GM18867 (cell line): ENCODE data around the gene LINS1.

Experiments
- ATAC-seq: cut with Tn5 transposase; IDR thresholded peaks from one replicate; pipeline ENCODE4 v1.9.1; 2021; ENCODE audit warnings: mild to moderate bottlenecking, moderate library complexity; ENCODE audit not compliant: unreplicated experiment

The LINS1 gene, protein sequence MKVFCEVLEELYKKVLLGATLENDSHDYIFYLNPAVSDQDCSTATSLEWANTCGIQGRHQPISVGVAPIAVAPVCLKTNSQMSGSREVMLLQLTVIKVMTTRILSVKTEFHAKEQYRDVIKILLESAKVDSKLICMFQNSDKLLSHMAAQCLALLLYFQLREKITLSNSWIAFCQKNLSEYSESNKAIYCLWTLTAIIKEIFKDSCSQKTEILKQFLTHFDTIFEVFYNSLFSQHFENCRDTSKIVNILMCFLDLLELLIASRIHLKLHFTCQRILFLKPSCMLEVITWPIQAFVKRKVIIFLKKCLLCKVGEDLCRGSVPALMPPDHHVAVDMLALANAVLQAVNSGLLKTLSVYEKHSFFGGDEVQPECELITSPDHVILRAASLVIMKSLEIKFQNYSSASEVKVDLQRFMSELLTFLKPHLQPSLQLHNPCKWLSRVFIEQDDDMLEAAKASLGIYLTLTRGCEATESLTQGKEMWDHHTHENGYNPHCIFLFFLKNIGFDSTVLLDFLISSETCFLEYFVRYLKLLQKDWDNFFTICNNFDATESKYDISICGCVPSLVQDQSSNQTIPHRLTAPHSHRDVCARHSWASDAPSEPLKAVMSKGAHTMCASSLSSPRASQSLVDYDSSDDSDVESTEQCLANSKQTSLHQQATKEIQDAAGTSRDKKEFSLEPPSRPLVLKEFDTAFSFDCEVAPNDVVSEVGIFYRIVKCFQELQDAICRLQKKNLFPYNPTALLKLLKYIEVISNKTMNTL

DNA sequence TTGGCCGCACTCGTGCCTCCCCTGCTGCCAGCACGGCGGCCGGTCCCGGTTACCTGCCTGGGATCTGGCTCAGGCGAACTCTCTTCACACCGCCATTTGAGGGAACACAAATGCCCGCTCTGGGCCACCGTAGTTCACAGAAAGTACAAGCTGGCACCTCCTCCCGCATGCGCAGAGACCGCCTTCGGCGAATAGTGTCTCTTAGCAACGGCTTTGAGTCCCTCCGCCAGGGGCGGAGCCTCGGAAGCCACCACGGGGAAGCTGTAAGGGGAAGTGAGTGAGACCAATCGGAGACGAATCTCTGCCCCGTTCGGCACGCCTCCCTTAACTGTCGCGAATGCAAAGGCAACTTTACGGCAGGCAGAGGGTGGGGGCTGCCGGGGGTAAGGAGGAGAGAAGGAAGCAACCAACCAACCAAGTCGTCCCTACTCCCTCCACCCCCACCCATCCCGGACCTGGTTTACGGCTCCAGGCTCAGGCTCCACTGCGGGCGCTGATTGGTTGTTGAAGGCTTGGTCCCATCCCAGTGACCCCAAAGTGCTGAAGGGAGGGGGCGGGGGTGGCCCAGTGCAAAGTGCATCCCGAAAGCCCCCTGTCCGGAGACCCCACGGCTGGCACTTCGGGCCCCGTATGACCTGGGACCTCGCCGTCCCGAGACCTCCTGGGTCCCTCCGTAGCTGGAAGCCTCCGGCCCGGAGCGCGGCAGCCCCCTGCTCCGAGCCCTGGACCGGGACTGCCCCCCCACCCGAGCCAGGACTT, at the start of gene LINS1, which contains the start of gene ASB7:
Gene LINS1, minus strand, starts transcription at position 121 of the 759 bp plus-strand sequence. CDS start 21,342 bp downstream, outside the sequence.
Gene ASB7, plus strand, starts transcription at position 526 of the 759 bp plus-strand sequence. CDS start 9,628 bp downstream, outside the sequence.
- ATAC-seq, result peak; percentile 84

DNA sequence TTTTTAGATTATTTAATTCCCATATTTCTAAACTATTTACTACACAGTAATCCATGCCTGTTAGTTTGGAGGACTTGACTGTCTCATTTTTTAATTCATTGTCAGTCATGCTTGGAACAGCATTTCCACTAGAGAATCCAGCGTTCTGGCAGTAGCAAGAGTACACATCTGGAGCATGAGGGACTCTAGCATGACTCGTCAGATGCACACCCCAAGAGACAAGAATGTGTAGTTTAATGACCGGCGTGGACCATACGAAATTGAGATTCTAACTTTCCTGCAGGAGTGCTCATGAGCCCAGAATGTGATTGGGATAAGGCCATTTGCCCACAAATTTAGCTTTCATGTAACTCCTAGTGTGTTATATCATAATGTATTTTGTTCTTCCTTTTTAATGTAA, 49.3 kb upstream of the LINS1 start:
- no peak for ATAC-seq

GRCh38 chr15:100650685-100651084, 48.7 kb upstream of the LINS1 start:
- no peak for ATAC-seq

DNA sequence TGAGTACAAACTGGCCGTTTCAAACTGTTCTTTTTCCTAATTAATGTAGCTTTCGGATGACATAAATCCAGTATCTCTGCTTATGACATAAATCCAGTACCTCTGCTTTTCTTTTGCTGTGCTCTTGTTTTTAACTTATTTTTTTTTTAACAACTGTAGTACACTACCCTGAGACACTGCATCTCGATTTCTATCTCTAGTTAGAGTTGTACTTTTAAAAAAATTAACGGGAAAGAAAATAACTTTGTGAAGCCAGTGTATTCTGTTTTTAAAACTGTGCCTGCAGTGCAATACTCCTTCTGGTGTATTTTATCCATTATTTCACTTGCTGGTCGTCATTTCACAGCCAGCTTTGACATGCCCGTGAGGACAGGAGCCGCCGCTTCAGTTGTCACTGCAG, 47.0 kb upstream of the LINS1 start:
- ATAC-seq, result no peak

- ATAC-seq, result no peak
These were observed 43.7 kb upstream of the LINS1 start for GRCh38 chr15:100645671-100646070.

GRCh38 chr15:100642950-100643338, 41.0 kb upstream of the LINS1 start:
- ATAC-seq, result no peak

- ATAC-seq, result no peak
These were observed 40.4 kb upstream of the LINS1 start for GRCh38 chr15:100642213-100642949.

- ATAC-seq, result no peak
These were observed 36.3 kb upstream of the LINS1 start for GRCh38 chr15:100638177-100638730.

- no peak for ATAC-seq
These were observed 33.6 kb upstream of the LINS1 start for GRCh38 chr15:100635406-100636071.

GRCh38 chr15:100633763-100634075, 31.7 kb upstream of the LINS1 start:
- no peak for ATAC-seq

- no peak for ATAC-seq
These were observed 29.8 kb upstream of the LINS1 start for GRCh38 chr15:100631831-100632230.

- no peak for ATAC-seq
These were observed 26.8 kb upstream of the LINS1 start for GRCh38 chr15:100628746-100629145.

- ATAC-seq, result peak; percentile 85
These were observed 25.9 kb upstream of the LINS1 start for GRCh38 chr15:100627789-100628395.

DNA sequence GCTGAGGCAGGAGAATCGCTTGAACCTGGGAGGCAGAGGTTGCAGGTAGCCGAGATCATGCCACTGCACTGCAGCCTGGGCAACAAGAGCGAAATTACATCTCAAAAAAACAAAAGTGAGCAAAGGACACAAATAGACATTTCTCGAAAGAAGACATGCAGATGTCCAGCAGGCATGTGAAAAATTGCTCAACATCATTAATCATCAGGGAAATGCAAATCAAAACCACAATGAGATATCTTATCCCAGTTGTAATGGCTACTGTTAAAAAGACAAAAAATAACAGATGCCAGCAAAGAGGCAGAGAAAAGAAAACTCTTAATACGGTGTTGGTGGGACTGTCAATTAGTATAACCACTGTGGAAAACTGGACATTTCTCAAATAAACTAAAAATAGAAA, 21.3 kb upstream of the LINS1 start:
- no peak for ATAC-seq

GRCh38 chr15:100616700-100617099, 14.7 kb upstream of the LINS1 start:
- ATAC-seq, result no peak

GRCh38 chr15:100615801-100616200, 13.8 kb upstream of the LINS1 start:
- ATAC-seq, result no peak

DNA sequence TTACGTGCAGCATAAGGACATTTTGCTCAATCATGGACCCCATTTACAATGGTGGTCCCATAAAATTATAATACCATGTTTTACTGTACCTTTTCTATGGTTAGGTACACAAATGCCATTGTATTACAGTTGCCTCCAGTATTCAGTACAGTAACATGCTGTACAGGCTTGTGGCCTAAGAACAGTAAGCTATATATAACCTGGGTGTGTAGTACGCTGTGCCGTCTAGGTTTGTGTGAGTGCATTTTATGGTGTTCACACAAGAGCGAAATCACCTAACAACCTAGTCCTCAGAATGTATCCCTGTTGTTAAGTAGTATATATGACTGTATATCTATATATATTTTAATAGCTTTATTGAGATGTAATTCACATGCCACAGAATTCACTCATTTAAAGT, 12.9 kb upstream of the LINS1 start:
- ATAC-seq, result no peak

DNA sequence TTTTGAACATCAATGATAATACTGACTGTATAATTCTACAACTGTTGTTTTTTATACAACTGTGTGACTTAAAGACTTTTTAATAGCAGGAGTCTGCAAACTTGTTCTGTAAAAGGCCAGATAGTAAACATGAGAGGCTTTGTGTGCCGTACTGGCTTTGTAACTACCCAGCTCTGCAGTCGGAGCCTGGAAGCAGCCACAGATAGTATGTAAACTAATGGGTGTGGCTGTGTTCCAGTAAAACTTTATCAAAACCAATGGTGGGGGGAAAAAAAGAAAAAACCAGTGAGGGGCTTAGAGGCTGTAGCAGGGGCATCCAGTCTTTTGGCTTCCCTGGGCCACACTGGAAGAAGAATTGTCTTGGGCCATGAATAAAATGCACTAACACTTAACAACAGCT, 12.4 kb upstream of the LINS1 start:
- no peak for ATAC-seq

- ATAC-seq, result no peak
These were observed 11.2 kb upstream of the LINS1 start for GRCh38 chr15:100613208-100613607.

GRCh38 chr15:100612539-100612938, 10.6 kb upstream of the LINS1 start:
- ATAC-seq, result no peak
